Karpas-422 (cell line): ENCODE measurements around the gene CD68. TPM values are rescaled to one million over a fixed set of nuclear protein-coding genes. Genes with fewer than 3 reads are reported as not detected.
"Not testable (repeated sequence)": the region's sequence is repeated elsewhere in the genome, so short reads cannot be mapped to it uniquely, and the experiment has no call there.

Source experiments
- DNase-seq: peaks from one replicate; pipeline ENCODE4 v3.0.0-alpha.2; 2015
- H2AFZ ChIP-seq: fragments of 200-600 bp; sonication (generic); 2 replicates; pipeline ENCODE4 v1.6.1; 2014; ENCODE audit warnings: antibody characterized with exemption, low read length, mixed read lengths
- H3K27ac ChIP-seq: fragments of 200-600 bp; sonication (generic); 2 replicates; pipeline ENCODE4 v1.5.1; 2014; ENCODE audit warnings: mild to moderate bottlenecking, low read length, moderate library complexity
- H3K27me3 ChIP-seq: fragments of 200-600 bp; sonication (generic); 2 replicates; pipeline ENCODE4 v1.6.1; 2014; ENCODE audit warnings: low read length, mixed read lengths
- H3K36me3 ChIP-seq: fragments of 200-600 bp; sonication (generic); 2 replicates; pipeline ENCODE4 v1.6.1; 2014; ENCODE audit warnings: low read length, mixed read lengths; ENCODE audit not compliant: insufficient read depth
- H3K4me1 ChIP-seq: fragments of 200-600 bp; sonication (generic); 2 replicates; pipeline ENCODE4 v1.6.1; 2014; ENCODE audit warnings: mild to moderate bottlenecking, low read length, mixed read lengths
- H3K4me2 ChIP-seq: fragments of 200-600 bp; sonication (generic); 2 replicates; pipeline ENCODE4 v1.6.1; 2014; ENCODE audit warnings: low read length, low read depth, mild to moderate bottlenecking; ENCODE audit not compliant: poor library complexity, severe bottlenecking
- H3K4me3 ChIP-seq: fragments of 200-600 bp; sonication (generic); 2 replicates; pipeline ENCODE4 v1.5.1; 2014; ENCODE audit warnings: mild to moderate bottlenecking, antibody characterized with exemption, low read length, mixed read lengths
- H3K79me2 ChIP-seq: fragments of 200-600 bp; sonication (generic); 2 replicates; pipeline ENCODE4 v1.6.1; 2014; ENCODE audit warnings: mild to moderate bottlenecking, low read length, mixed read lengths
- H3K9ac ChIP-seq: fragments of 200-600 bp; sonication (generic); 2 replicates; pipeline ENCODE4 v1.6.0; 2014; ENCODE audit warnings: low read length
- H3K9me2 ChIP-seq: fragments of 200-600 bp; sonication (generic), shearing (Covaris generic); replicated peaks from 2 replicates; pipeline ENCODE4 v1.6.0; 2014; ENCODE audit warnings: mild to moderate bottlenecking, low read length, moderate library complexity; ENCODE audit not compliant: insufficient read depth
- H3K9me3 ChIP-seq: fragments of 300-700, 200-600 bp; sonication (generic); 2 replicates; pipeline ENCODE4 v1.6.1; 2014; ENCODE audit warnings: low read length, mixed read lengths
- H4K20me1 ChIP-seq: fragments of 200-600 bp; sonication (generic); 2 replicates; pipeline ENCODE4 v1.6.1; 2014; ENCODE audit warnings: mild to moderate bottlenecking, antibody characterized with exemption, low read length, low read depth; ENCODE audit not compliant: insufficient read depth
- small RNA-seq: library from RNA; depleted of rRNA; stranded (forward); fragments of <200 nt; gene quantifications from one replicate; pipeline ENCODE3, GENCODE V24; 2014
- total RNA-seq: library from RNA; depleted of rRNA; stranded (reverse); fragments of >200 nt; shearing (Covaris generic); gene quantifications from 2 replicates; pipeline ENCODE4 v1.2.3, GENCODE V29; 2014; ENCODE audit warnings: low replicate concordance; rRNA removed

Gene CD68
- total RNA-seq, 1 experiment from 2014 or later, result 3.8 TPM

GRCh38 chr17:7623661-7624060, 44.2 kb downstream of the CD68 start:
- DNase-seq, result no peak
- Histone ChIP-seq H3K4me1 (peaks cover 9% of the 10 kb centered on the region), H3K27ac (no peak overlapping the region), H3K4me2 (no peak overlapping the region), H3K9me3 (no peaks in the 10 kb centered on the region), H2AFZ (no peak overlapping the region), H3K27me3 (no peaks in the 10 kb centered on the region), H3K79me2 (no peaks in the 10 kb centered on the region), H3K9ac (no peak overlapping the region), H3K36me3 (no peaks in the 10 kb centered on the region), H3K4me3 (no peak overlapping the region), H4K20me1 (no peaks in the 10 kb centered on the region), H3K9me2 (no peaks in the 10 kb centered on the region)

GRCh38 chr17:7625749-7626148, 46.3 kb downstream of the CD68 start:
- not testable (repeated sequence) for H3K9me2 ChIP-seq, H3K79me2 ChIP-seq, H3K4me1 ChIP-seq, H3K36me3 ChIP-seq, H3K27me3 ChIP-seq, H4K20me1 ChIP-seq, H3K4me2 ChIP-seq, H3K9me3 ChIP-seq, H3K4me3 ChIP-seq, H3K9ac ChIP-seq, DNase-seq, H2AFZ ChIP-seq, H3K27ac ChIP-seq

GRCh38 chr17:7626307-7626706, 46.9 kb downstream of the CD68 start:
- H3K36me3 ChIP-seq, result no peaks in the 10 kb centered on the region
- no peaks in the 10 kb centered on the region for H3K9me2 ChIP-seq
- H3K27ac ChIP-seq, result no peak overlapping the region
- no peak for DNase-seq
- H4K20me1 ChIP-seq, result no peaks in the 10 kb centered on the region
- H3K4me1 ChIP-seq, result peaks cover 9% of the 10 kb centered on the region
- 0 out of 2 replicates have a peak overlapping the region, but pooled peaks have one; percentile 99 for H3K4me3 ChIP-seq
- H3K4me2 ChIP-seq, result peak overlapping the region; percentile 98
- H3K27me3 ChIP-seq, result no peaks in the 10 kb centered on the region
- no peaks in the 10 kb centered on the region for H3K79me2 ChIP-seq
- no peaks in the 10 kb centered on the region for H3K9me3 ChIP-seq
- H2AFZ ChIP-seq, result no peak overlapping the region
- peak overlapping the region; percentile 100; the same call in 1 of the 2 replicates for H3K9ac ChIP-seq

DNA sequence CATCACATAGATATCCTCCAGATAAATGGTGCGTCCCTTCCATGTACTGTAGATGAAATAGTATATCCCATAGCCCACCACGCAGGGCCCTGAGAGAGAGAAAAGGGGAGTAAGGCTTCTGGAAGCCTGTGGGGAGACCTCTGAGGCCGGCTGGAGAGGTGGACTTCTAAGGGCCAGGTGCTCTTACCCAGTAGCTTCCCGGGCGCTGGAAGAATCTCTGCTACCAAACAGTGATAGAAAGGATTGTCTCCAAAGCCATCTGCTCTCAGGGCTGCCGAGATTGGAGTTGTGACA, 47.5 kb downstream of the CD68 start:
- Histone ChIP-seq H2AFZ (peak overlapping the region; percentile 98; the same call in 1 of the 2 replicates), H3K79me2 (no peaks in the 10 kb centered on the region)

DNA sequence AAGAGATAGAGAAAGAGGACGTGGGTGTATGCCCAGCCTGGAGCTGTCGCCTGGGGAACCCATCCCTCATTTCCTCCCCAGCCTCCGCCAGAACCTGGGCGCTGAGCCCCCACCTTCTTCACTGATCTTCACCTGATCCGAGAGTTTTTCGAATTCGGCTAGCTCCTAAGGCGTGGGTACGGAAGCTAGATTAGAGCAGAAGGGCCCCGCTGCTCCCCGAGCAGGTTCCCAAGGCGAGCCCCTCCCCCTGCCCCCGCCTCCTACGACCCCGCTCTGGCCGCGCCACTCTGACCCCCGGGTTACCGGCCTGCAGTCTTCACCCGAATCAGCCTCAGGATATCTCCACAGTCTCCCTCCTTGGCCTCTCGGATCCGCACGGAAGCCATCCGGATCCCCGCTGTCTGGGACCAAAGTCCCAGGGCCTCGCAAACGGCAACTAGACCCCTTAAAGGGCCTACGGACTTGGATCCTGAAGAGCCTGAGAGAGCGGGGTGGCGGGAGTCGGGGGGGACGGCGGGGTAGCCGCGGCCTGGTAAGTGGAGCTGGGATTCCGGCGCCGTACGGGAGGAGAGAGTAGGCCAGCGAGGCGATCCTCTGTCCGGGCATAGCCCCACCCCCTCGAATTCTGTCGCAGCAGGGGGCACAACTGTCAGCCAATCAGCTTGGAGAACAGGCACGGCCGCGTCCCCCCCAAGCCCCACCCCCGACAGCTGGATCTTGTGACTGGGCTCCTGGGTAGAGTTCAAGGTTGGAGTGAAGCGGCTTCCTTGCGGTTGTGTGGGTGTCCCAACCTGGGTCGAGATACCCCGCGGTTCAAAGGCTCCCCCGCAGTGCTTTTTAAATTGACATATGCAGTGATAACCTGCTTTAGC, 48.0 kb downstream of the CD68 start, which contains the start of gene SAT2:
SAT2 (minus strand) TSS at position 572 of the 872 bp plus-strand sequence; CDS start at position 386, 186 bp downstream.
- H3K79me2 ChIP-seq, result no peaks in the 10 kb centered on the region
- H3K9me2 ChIP-seq, result no peaks in the 10 kb centered on the region
- H3K4me2 ChIP-seq, result peak within 1 kb of the TSS; percentile 98
- peak within 1 kb of the TSS; percentile 99 for H3K4me3 ChIP-seq
- no peaks in the 10 kb centered on the region for H3K36me3 ChIP-seq
- H3K27ac ChIP-seq, result peak within 1 kb of the TSS; percentile 51; the same call in 1 of the 2 replicates
- H3K9ac ChIP-seq, result peak within 1 kb of the TSS; percentile 100
- H3K9me3 ChIP-seq, result no peaks in the 10 kb centered on the region
- peak; percentile 96 for DNase-seq
- H3K27me3 ChIP-seq, result no peaks in the 10 kb centered on the region
- peak within 1 kb of the TSS; percentile 98 for H2AFZ ChIP-seq
- no peaks in the 10 kb centered on the region for H4K20me1 ChIP-seq
- H3K4me1 ChIP-seq, result peaks cover 9% of the 10 kb centered on the region

More for the DNA sequence above, 47.5 kb downstream of the CD68 start:
- Histone ChIP-seq H3K9me3 (no peaks in the 10 kb centered on the region), H3K9me2 (no peaks in the 10 kb centered on the region), H3K9ac (peak overlapping the region; percentile 100), H3K36me3 (no peaks in the 10 kb centered on the region), H3K4me2 (peak overlapping the region; percentile 98), H3K27ac (no peak overlapping the region), H4K20me1 (no peaks in the 10 kb centered on the region), H3K4me3 (peak overlapping the region; percentile 99), H3K4me1 (peaks cover 9% of the 10 kb centered on the region), H3K27me3 (no peaks in the 10 kb centered on the region)
- DNase-seq, result no peak

GRCh38 chr17:7629939-7630571, 50.6 kb downstream of the CD68 start, which contains the start of gene SHBG:
SHBG (plus strand) TSS chr17:7630135; CDS start chr17:7630173, 38 bp downstream.
- no peak within 1 kb of the TSS for H3K4me3 ChIP-seq
- H3K4me1 ChIP-seq, result peaks cover 9% of the 10 kb centered on the region
- no peak for DNase-seq
- no peaks in the 10 kb centered on the region for H3K9me2 ChIP-seq
- H3K36me3 ChIP-seq, result no peaks in the 10 kb centered on the region
- H2AFZ ChIP-seq, result no peak within 1 kb of the TSS
- H3K27ac ChIP-seq, result no peak within 1 kb of the TSS
- no peak within 1 kb of the TSS for H3K4me2 ChIP-seq
- H3K9ac ChIP-seq, result no peak within 1 kb of the TSS; the same call in 1 of the 2 replicates
- H3K9me3 ChIP-seq, result no peaks in the 10 kb centered on the region
- no peaks in the 10 kb centered on the region for H3K27me3 ChIP-seq
- H3K79me2 ChIP-seq, result no peaks in the 10 kb centered on the region
- no peaks in the 10 kb centered on the region for H4K20me1 ChIP-seq

Small RNA genes lying within 50 kb of the gene (small RNA-seq; reads per million reads assigned to genes)
- gene CD68 (not detected), gene RF00019 (not detected), gene SNORA48 (not detected), gene SNORD10 (not detected)

Other genes starting within 250 kb of the CD68 start
- gene ACAP1, start 243.1 kb upstream of the CD68 start, total RNA-seq, result 51.0 and 85.0 TPM in 2 replicates
- gene KCTD11, start 227.5 kb upstream of the CD68 start, total RNA-seq, result 5.1 and 6.8 TPM in 2 replicates
- gene TMEM95, start 224.5 kb upstream of the CD68 start, total RNA-seq, result not detected in 2 replicates
- 0.75 and 3.8 TPM in 2 replicates for gene TNK1, start 198.5 kb upstream of the CD68 start, total RNA-seq
- gene PLSCR3, start 185.1 kb upstream of the CD68 start, total RNA-seq, result 39.8 and 40.4 TPM in 2 replicates
- gene TMEM256, start 175.5 kb upstream of the CD68 start, total RNA-seq, result 262 and 330 TPM in 2 replicates
- not detected in 2 replicates for gene NLGN2, start 171.8 kb upstream of the CD68 start, total RNA-seq
- not detected in 2 replicates for gene SPEM1, start 159.3 kb upstream of the CD68 start, total RNA-seq
- gene SPEM2, start 154.0 kb upstream of the CD68 start, total RNA-seq, result not detected in 2 replicates
- not detected in 2 replicates for gene SPEM3, start 150.8 kb upstream of the CD68 start, total RNA-seq
- gene TMEM102, start 144.2 kb upstream of the CD68 start, total RNA-seq, result 3.0 and 9.9 TPM in 2 replicates
- 0.32 and 0.67 TPM in 2 replicates for gene FGF11, start 140.1 kb upstream of the CD68 start, total RNA-seq
- gene CHRNB1, start 134.6 kb upstream of the CD68 start, total RNA-seq, result 3.6 and 6.6 TPM in 2 replicates
- 5.5 and 7.2 TPM in 2 replicates for gene ZBTB4, start 100.0 kb upstream of the CD68 start, total RNA-seq
- not detected in 2 replicates for gene SLC35G6, start 98.2 kb upstream of the CD68 start, total RNA-seq
- gene POLR2A, start 95.3 kb upstream of the CD68 start, total RNA-seq, result 78.8 and 169 TPM in 2 replicates
- gene TNFSF12, start 30.6 kb upstream of the CD68 start, total RNA-seq, result not detected in 2 replicates
- 0.90 and 4.0 TPM in 2 replicates for gene TNFSF13, start 20.9 kb upstream of the CD68 start, total RNA-seq
- 62.8 and 96.1 TPM in 2 replicates for gene SENP3, start 17.7 kb upstream of the CD68 start, total RNA-seq
- 25.4 and 27.0 TPM in 2 replicates for gene MPDU1, start 4.2 kb downstream of the CD68 start, total RNA-seq
- gene SOX15, start 10.5 kb downstream of the CD68 start, total RNA-seq, result 1.2 and 1.6 TPM in 2 replicates
- 40.5 and 42.3 TPM in 2 replicates for gene FXR2, start 35.3 kb downstream of the CD68 start, total RNA-seq
- 36.0 and 55.0 TPM in 2 replicates for gene SAT2, start 48.2 kb downstream of the CD68 start, total RNA-seq
- 0.58 and 1.2 TPM in 2 replicates for gene SHBG, start 50.5 kb downstream of the CD68 start, total RNA-seq
- not detected in 2 replicates for gene ATP1B2, start 71.3 kb downstream of the CD68 start, total RNA-seq
- gene TP53, start 107.9 kb downstream of the CD68 start, total RNA-seq, result 11.0 and 14.0 TPM in 2 replicates
- gene WRAP53, start 108.8 kb downstream of the CD68 start, total RNA-seq, result 10.4 and 19.0 TPM in 2 replicates
- not detected in 2 replicates for gene EFNB3, start 125.6 kb downstream of the CD68 start, total RNA-seq
- gene DNAH2, start 138.1 kb downstream of the CD68 start, total RNA-seq, result not detected in 2 replicates